ENCODE data around the gene RERE.

Gene RERE

DNA sequence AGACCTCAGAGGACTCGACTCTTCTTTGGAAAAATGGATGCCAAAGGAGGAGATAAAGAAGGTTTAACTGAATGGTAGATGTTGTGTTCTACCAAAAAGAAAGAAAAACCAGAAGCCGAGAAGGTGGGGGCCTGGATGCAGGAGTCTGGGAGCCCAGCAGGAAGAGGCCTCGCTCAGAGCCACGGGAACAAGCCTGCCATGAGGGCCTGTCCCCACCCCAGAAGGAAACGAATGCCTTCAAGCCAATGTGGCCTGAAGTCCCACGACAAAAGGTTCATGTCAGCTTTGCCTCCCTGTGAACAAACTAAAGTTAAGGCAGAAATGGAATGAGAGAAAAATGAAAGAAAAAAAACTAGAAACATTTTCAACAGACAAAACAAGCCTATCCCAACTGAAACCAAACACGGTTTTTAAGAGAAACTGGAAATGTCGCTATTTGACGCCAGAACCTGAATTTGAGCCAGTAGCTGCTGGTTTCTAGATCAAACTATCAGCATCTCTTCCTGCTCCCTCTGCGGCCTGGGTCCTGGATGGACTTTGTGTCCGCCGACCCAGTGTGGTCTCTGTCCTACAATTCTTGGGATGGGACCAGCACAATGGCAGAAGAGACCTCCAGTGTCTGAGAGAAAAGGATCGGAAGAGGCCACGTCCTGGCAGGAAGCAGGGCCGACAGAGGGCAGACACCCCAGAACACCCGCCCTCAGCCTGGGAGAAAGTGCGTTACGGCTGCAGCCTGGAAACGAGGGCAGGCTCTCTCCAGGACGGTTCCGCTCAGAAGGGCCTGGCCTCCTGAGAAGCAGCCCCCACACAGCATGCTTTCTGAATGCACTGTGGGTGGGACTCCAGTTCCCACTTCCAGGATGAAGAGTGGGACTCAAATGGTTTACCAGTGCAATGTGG lies 464.3 kb downstream of the RERE start:
- no peak overlapping the region for H3K23ac ChIP-seq (ENCODE audit: low read depth, low read length, poor library complexity)
- no peak overlapping the region for H2AK5ac ChIP-seq (ENCODE audit: low read depth, low read length)
- no peak overlapping the region for H2BK12ac ChIP-seq (ENCODE audit: low read length)
- no peak overlapping the region for H2AFZ ChIP-seq (ENCODE audit: low read length)
- H2BK120ac ChIP-seq (ENCODE audit: low read depth, low read length): no peak overlapping the region
- H3K18ac ChIP-seq (ENCODE audit: low read length): no peak overlapping the region
- no peak overlapping the region for H3K4me3 ChIP-seq (ENCODE audit: low read length in 2 of 2)
- H3K4ac ChIP-seq (ENCODE audit: low read length): no peak overlapping the region
- no peak overlapping the region for H4K8ac ChIP-seq (ENCODE audit: low read depth, low read length)
- H3K79me1 ChIP-seq (ENCODE audit: low read depth, low read length): peaks cover 21% of the 10 kb centered on the region
- no peaks in the 10 kb centered on the region for H3K27me3 ChIP-seq (ENCODE audit: control insufficient read depth in 3 of 3, insufficient read depth in 3 of 3, low read depth in 1 of 3, low read length in 3 of 3)
- peaks cover 45 to 61% of the 10 kb centered on the region in 2 donors for H3K36me3 ChIP-seq (replicated peaks in 1 of 2; ENCODE audit: control insufficient read depth in 2 of 2, insufficient read depth in 2 of 2, low read length in 2 of 2)
- H3K9me3 ChIP-seq (replicated peaks in 1 of 2; ENCODE audit: control insufficient read depth in 2 of 2, insufficient read depth in 1 of 2, low read depth in 1 of 2, low read length in 2 of 2): peaks cover 0 to 3% of the 10 kb centered on the region in 2 donors
- peaks cover 0 to 6% of the 10 kb centered on the region in 2 donors for H3K4me1 ChIP-seq (ENCODE audit: control insufficient read depth in 2 of 2, insufficient read depth in 1 of 2, low read depth in 1 of 2, low read length in 2 of 2)
- peak overlapping the region; percentile 18 for H3K9ac ChIP-seq (ENCODE audit: low read depth, low read length, poor library complexity)
- no peak overlapping the region for H3K14ac ChIP-seq (ENCODE audit: low read length)
- DNase-seq (ENCODE audit: low spot score): no peak
- H3K4me2 ChIP-seq (ENCODE audit: insufficient read depth, low read length, poor library complexity, severe bottlenecking): no peak overlapping the region
- H2BK15ac ChIP-seq (ENCODE audit: low read length): no peak overlapping the region
- WGBS, 2 donors (ENCODE audit: extremely low coverage in 2 of 2, insufficient read length in 2 of 2, insufficient replicate concordance in 1 of 2): no CpG with 5 or more reads among the region's 21 CpGs
- H2BK5ac ChIP-seq (ENCODE audit: low read length): peak overlapping the region; percentile 12
- no peak overlapping the region for H4K91ac ChIP-seq (ENCODE audit: low read depth, low read length, poor library complexity)
- no peak overlapping the region for H3K27ac ChIP-seq (replicated peaks; ENCODE audit: low read length)

DNA sequence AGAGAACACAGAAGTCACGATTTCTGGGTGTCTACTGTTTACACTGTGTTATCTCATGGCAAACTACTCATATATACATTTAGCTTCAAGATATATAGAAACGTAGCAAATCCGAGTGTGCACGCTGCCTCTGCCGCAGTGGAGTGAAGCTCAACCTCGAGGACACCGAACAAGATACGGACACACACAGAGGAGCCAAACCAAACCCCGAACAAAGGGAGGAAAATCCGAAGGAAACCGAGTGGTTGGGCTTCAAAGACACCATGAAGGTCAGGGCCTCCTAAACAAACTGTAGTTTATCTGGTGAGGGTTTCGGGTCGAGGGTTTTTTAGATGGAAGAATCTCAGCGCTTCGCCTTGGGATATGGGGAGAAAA lies 465.0 kb downstream of the RERE start:
- no peak overlapping the region for H3K4me3 ChIP-seq (ENCODE audit: low read length in 2 of 2)
- no peak overlapping the region for H2AK5ac ChIP-seq (ENCODE audit: low read depth, low read length)
- peaks cover 0 to 9% of the 10 kb centered on the region in 2 donors for H3K4me1 ChIP-seq (ENCODE audit: control insufficient read depth in 2 of 2, insufficient read depth in 1 of 2, low read depth in 1 of 2, low read length in 2 of 2)
- no peak overlapping the region for H2BK15ac ChIP-seq (ENCODE audit: low read length)
- H3K18ac ChIP-seq (ENCODE audit: low read length): no peak overlapping the region
- no peak overlapping the region for H3K4ac ChIP-seq (ENCODE audit: low read length)
- H3K9ac ChIP-seq (ENCODE audit: low read depth, low read length, poor library complexity): no peak overlapping the region
- H2BK120ac ChIP-seq (ENCODE audit: low read depth, low read length): no peak overlapping the region
- no peak overlapping the region for H3K14ac ChIP-seq (ENCODE audit: low read length)
- no peak overlapping the region for H3K27ac ChIP-seq (replicated peaks; ENCODE audit: low read length)
- no peak overlapping the region for H2BK5ac ChIP-seq (ENCODE audit: low read length)
- H3K23ac ChIP-seq (ENCODE audit: low read depth, low read length, poor library complexity): no peak overlapping the region
- H4K8ac ChIP-seq (ENCODE audit: low read depth, low read length): no peak overlapping the region
- peaks cover 38 to 55% of the 10 kb centered on the region in 2 donors for H3K36me3 ChIP-seq (replicated peaks in 1 of 2; ENCODE audit: control insufficient read depth in 2 of 2, insufficient read depth in 2 of 2, low read length in 2 of 2)
- H3K4me2 ChIP-seq (ENCODE audit: insufficient read depth, low read length, poor library complexity, severe bottlenecking): no peak overlapping the region
- H2BK12ac ChIP-seq (ENCODE audit: low read length): no peak overlapping the region
- no CpG with 5 or more reads among the region's 15 CpGs for WGBS, 2 donors (ENCODE audit: extremely low coverage in 2 of 2, insufficient read length in 2 of 2, insufficient replicate concordance in 1 of 2)
- H3K27me3 ChIP-seq (ENCODE audit: control insufficient read depth in 3 of 3, insufficient read depth in 3 of 3, low read depth in 1 of 3, low read length in 3 of 3): no peaks in the 10 kb centered on the region
- H4K91ac ChIP-seq (ENCODE audit: low read depth, low read length, poor library complexity): no peak overlapping the region
- H3K9me3 ChIP-seq (replicated peaks in 1 of 2; ENCODE audit: control insufficient read depth in 2 of 2, insufficient read depth in 1 of 2, low read depth in 1 of 2, low read length in 2 of 2): peaks cover 0 to 3% of the 10 kb centered on the region in 2 donors
- DNase-seq (ENCODE audit: low spot score): no peak
- no peak overlapping the region for H2AFZ ChIP-seq (ENCODE audit: low read length)
- peaks cover 15% of the 10 kb centered on the region for H3K79me1 ChIP-seq (ENCODE audit: low read depth, low read length)

DNA sequence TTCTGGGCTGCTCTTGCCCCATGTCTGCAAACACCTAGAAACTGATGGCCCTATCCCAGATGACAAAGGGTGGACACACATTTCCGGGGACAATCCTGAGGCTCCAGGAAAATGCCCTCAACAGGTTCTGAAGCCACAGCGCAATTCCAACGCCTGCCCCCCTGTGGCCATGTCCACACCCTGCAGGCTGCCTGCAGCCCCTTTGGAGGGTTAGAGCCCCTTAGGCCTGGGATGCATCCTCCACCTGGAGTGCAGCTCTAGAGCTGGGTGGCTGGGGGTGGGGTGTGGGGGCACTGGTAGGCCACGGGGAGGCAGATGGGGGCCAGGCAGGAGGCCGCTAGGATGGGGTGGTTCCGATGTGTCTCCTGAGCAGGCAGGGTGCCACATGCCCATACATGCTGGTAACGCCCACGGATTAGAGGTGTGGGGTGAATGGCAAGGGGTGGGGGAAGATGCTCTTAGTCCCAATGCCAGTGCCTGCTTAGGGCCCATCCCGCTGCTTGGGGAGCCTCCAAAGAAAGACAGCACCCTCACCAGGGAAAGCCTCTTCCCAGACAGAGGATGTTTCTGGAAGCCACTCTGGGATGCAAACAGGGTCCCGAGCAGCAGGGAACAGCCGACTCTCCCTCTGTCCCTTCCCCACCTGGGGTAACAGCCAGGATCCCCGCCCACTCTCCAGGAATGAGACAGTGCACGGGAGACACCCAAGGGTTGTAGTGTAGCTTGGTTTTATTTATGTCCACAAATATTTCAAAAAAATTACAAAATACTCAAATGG lies 465.6 kb downstream of the RERE start:
- Histone ChIP-seq H2BK15ac (ENCODE audit: low read length) (no peak overlapping the region), H3K14ac (ENCODE audit: low read length) (no peak overlapping the region), H4K91ac (ENCODE audit: low read depth, low read length, poor library complexity) (no peak overlapping the region), H3K27me3 (ENCODE audit: control insufficient read depth in 3 of 3, insufficient read depth in 3 of 3, low read depth in 1 of 3, low read length in 3 of 3) (no peaks in the 10 kb centered on the region), H3K9ac (ENCODE audit: low read depth, low read length, poor library complexity) (no peak overlapping the region), H2AK5ac (ENCODE audit: low read depth, low read length) (peak overlapping the region; percentile 85), H3K79me1 (ENCODE audit: low read depth, low read length) (peaks cover 10% of the 10 kb centered on the region), H3K18ac (ENCODE audit: low read length) (no peak overlapping the region), H2BK120ac (ENCODE audit: low read depth, low read length) (no peak overlapping the region), H4K8ac (ENCODE audit: low read depth, low read length) (no peak overlapping the region), H3K4me1 (ENCODE audit: control insufficient read depth in 2 of 2, insufficient read depth in 1 of 2, low read depth in 1 of 2, low read length in 2 of 2) (peaks cover 0 to 9% of the 10 kb centered on the region in 2 donors), H2AFZ (ENCODE audit: low read length) (no peak overlapping the region), H3K4me3 (ENCODE audit: low read length in 2 of 2) (no peak overlapping the region), H3K9me3 (replicated peaks in 1 of 2; ENCODE audit: control insufficient read depth in 2 of 2, insufficient read depth in 1 of 2, low read depth in 1 of 2, low read length in 2 of 2) (no peaks in the 10 kb centered on the region), H3K27ac (replicated peaks; ENCODE audit: low read length) (peak overlapping the region; percentile 35), H3K4me2 (ENCODE audit: insufficient read depth, low read length, poor library complexity, severe bottlenecking) (no peak overlapping the region), H2BK12ac (ENCODE audit: low read length) (no peak overlapping the region), H3K36me3 (replicated peaks in 1 of 2; ENCODE audit: control insufficient read depth in 2 of 2, insufficient read depth in 2 of 2, low read length in 2 of 2) (peaks cover 32 to 49% of the 10 kb centered on the region in 2 donors), H2BK5ac (ENCODE audit: low read length) (peak overlapping the region; percentile 6), H3K4ac (ENCODE audit: low read length) (no peak overlapping the region), H3K23ac (ENCODE audit: low read depth, low read length, poor library complexity) (peak overlapping the region; percentile 92)
- no peak for DNase-seq (ENCODE audit: low spot score)
- no CpG with 5 or more reads among the region's 13 CpGs for WGBS, 2 donors (ENCODE audit: extremely low coverage in 2 of 2, insufficient read length in 2 of 2, insufficient replicate concordance in 1 of 2)

All from neuronal stem cell (in vitro differentiated cells).